H1 (cell line): Measurements from ENCODE around the gene ZBTB25. TPM values are rescaled to one million over a fixed set of nuclear protein-coding genes. Genes with fewer than 3 reads are reported as not detected.

ENCODE experiments used
- CTCF ChIA-PET: fragments of 300-600 bp; sonication (Branson Sonifier 250); formaldehyde crosslinking; loops from one replicate; lab custom pipeline; 2021; ENCODE audit not compliant: partially characterized antibody; lab: Charles Lee
- POLR2A ChIA-PET: fragments of 300-600 bp; sonication (Branson Sonifier 250); formaldehyde crosslinking; loops from one replicate; lab custom pipeline; 2021; ENCODE audit warnings: inconsistent platforms; ENCODE audit not compliant: partially characterized antibody; lab: Charles Lee
- DNase-seq, 2 experiments: peaks; one replicate each; pipeline versions ENCODE4 v3.0.0 to v3.0.0-alpha.2; 2010 to 2022; ENCODE audit warnings: low spot score in 2 of 2, low read depth in 1 of 2, mixed read lengths in 1 of 2
- FAIRE-seq: peaks from 2 replicates; lab custom pipeline; 2011; peaks lifted over from hg19 to GRCh38; lab: Jason Lieb, UNC
- H2AFZ ChIP-seq: 2 replicates; pipeline ENCODE4 v1.8.1; 2012; ENCODE audit warnings: low read length, inconsistent platforms
- H2AK5ac ChIP-seq: 2 replicates; pipeline ENCODE4 v1.6.1; 2013; ENCODE audit warnings: low read depth, low read length
- H2BK120ac ChIP-seq: replicated peaks from 2 replicates; pipeline ENCODE3; 2013; ENCODE audit warnings: low read depth, low read length, inconsistent platforms
- H2BK12ac ChIP-seq: 2 replicates; pipeline ENCODE4 v1.6.1; 2013; ENCODE audit warnings: low read depth, low read length
- H2BK15ac ChIP-seq: 2 replicates; pipeline ENCODE4 v1.6.1; 2013; ENCODE audit warnings: low read length
- H2BK20ac ChIP-seq: 2 replicates; pipeline ENCODE4 v1.6.1; 2013; ENCODE audit warnings: low read length
- H2BK5ac ChIP-seq: 2 replicates; pipeline ENCODE4 v1.6.1; 2013; ENCODE audit warnings: low read depth, low read length
- H3K14ac ChIP-seq: 2 replicates; pipeline ENCODE4 v1.6.1; 2013; ENCODE audit warnings: inconsistent platforms; ENCODE audit not compliant: insufficient read length
- H3K18ac ChIP-seq: 2 replicates; pipeline ENCODE4 v1.6.1; 2013; ENCODE audit warnings: low read length; ENCODE audit errors: extremely low read depth
- H3K23ac ChIP-seq: 2 replicates; pipeline ENCODE4 v1.6.1; 2013; ENCODE audit warnings: inconsistent platforms; ENCODE audit not compliant: insufficient read length
- H3K23me2 ChIP-seq: 2 replicates; pipeline ENCODE4 v1.6.1; 2013; ENCODE audit warnings: low read depth, low read length
- H3K27ac ChIP-seq: 2 replicates; pipeline ENCODE4 v1.6.1; 2011; ENCODE audit warnings: low read depth, low read length, inconsistent platforms
- H3K27me3 ChIP-seq, 4 experiments: replicated peaks in 1 of 4; 1 replicate in 1 of 4; 2 replicates in 3 of 4; pipeline versions ENCODE4 v1.6.1 to v1.8.1; 2011 to 2013; ENCODE audit warnings: low read length in 3 of 4, mild to moderate bottlenecking in 3 of 4, inconsistent platforms in 2 of 4, mixed read lengths in 2 of 4, moderate library complexity in 1 of 4; ENCODE audit not compliant: control insufficient read depth in 3 of 4, insufficient read depth in 3 of 4; ENCODE audit errors: extremely low read depth in 1 of 4
- H3K36me3 ChIP-seq, 4 experiments: 2 replicates each; pipeline versions ENCODE4 v1.6.1 to v1.8.1; 2011 to 2013; ENCODE audit warnings: mild to moderate bottlenecking in 4 of 4, low read length in 3 of 4, moderate library complexity in 2 of 4, control low read depth in 1 of 4, inconsistent platforms in 1 of 4; ENCODE audit not compliant: insufficient read depth in 4 of 4, control insufficient read depth in 2 of 4
- H3K4ac ChIP-seq: replicated peaks from 2 replicates; pipeline ENCODE3; 2013; ENCODE audit warnings: low read length, low read depth, mixed read lengths, inconsistent platforms; ENCODE audit not compliant: insufficient read length
- H3K4me1 ChIP-seq, 4 experiments: replicated peaks in 1 of 4; 1 replicate in 1 of 4; 2 replicates in 3 of 4; pipeline versions ENCODE4 v1.6.1 to v1.8.1; 2011 to 2013; ENCODE audit warnings: low read length in 3 of 4, inconsistent platforms in 2 of 4, mixed read lengths in 1 of 4; ENCODE audit not compliant: insufficient read depth in 4 of 4, control insufficient read depth in 3 of 4
- H3K4me2 ChIP-seq, 2 experiments: 2 replicates each; pipeline versions ENCODE4 v1.6.1 to v1.8.1; 2011 to 2013; ENCODE audit warnings: low read depth in 2 of 2, low read length in 2 of 2, control low read depth in 1 of 2, inconsistent platforms in 1 of 2, mild to moderate bottlenecking in 1 of 2; ENCODE audit not compliant: insufficient read depth in 1 of 2
- H3K4me3 ChIP-seq, 4 experiments: fragments of 200-600, 300-600 bp in 1 of 4; sonication (generic), shearing (Covaris generic), sonication (Bioruptor Twin) in 1 of 4; 2 replicates each; pipeline versions ENCODE4 v1.5.1 to v1.8.1; 2011 to 2016; ENCODE audit warnings: low read length in 4 of 4, low read depth in 3 of 4, control low read depth in 2 of 4, inconsistent platforms in 2 of 4, mild to moderate bottlenecking in 2 of 4, mixed read lengths in 1 of 4, moderate library complexity in 1 of 4; ENCODE audit not compliant: insufficient read depth in 2 of 4; ENCODE audit errors: extremely low read depth in 1 of 4
- H3K56ac ChIP-seq: replicated peaks from 2 replicates; pipeline ENCODE3; 2013; ENCODE audit warnings: low read depth, mild to moderate bottlenecking, mixed read lengths, low read length, inconsistent platforms; ENCODE audit not compliant: insufficient read length
- H3K79me1 ChIP-seq: 2 replicates; pipeline ENCODE4 v1.6.1; 2013; ENCODE audit warnings: low read depth, low read length, control low read depth
- H3K79me2 ChIP-seq, 2 experiments: 2 replicates each; pipeline versions ENCODE4 v1.6.1 to v1.8.1; 2012 to 2013; ENCODE audit warnings: low read length in 2 of 2, mild to moderate bottlenecking in 2 of 2, inconsistent platforms in 1 of 2; ENCODE audit not compliant: insufficient read depth in 2 of 2, control insufficient read depth in 1 of 2
- H3K9ac ChIP-seq, 4 experiments: replicated peaks in 1 of 4; 1 replicate in 1 of 4; 2 replicates in 3 of 4; pipeline versions ENCODE4 v1.6.1 to v1.8.1; 2011 to 2013; ENCODE audit warnings: low read depth in 3 of 4, low read length in 3 of 4, control low read depth in 2 of 4, mild to moderate bottlenecking in 2 of 4, moderate library complexity in 2 of 4, inconsistent platforms in 1 of 4; ENCODE audit errors: extremely low read depth in 1 of 4
- H3K9me3 ChIP-seq, 2 experiments: 2 replicates each; pipeline versions ENCODE4 v1.6.1 to v1.8.1; 2012 to 2013; ENCODE audit warnings: mild to moderate bottlenecking in 2 of 2, moderate library complexity in 2 of 2, control low read depth in 1 of 2, inconsistent platforms in 1 of 2, low read depth in 1 of 2, low read length in 1 of 2, mixed read lengths in 1 of 2; ENCODE audit not compliant: insufficient read depth in 2 of 2
- H4K20me1 ChIP-seq, 2 experiments: replicated peaks in 1 of 2; 2 replicates each; pipeline versions ENCODE3 to v1.8.1; 2011 to 2013; ENCODE audit warnings: inconsistent platforms in 2 of 2, low read length in 2 of 2, mild to moderate bottlenecking in 1 of 2; ENCODE audit not compliant: insufficient read depth in 2 of 2, control insufficient read depth in 1 of 2
- H4K5ac ChIP-seq: 2 replicates; pipeline ENCODE4 v1.6.1; 2013; ENCODE audit warnings: low read length, low read depth, mixed read lengths, inconsistent platforms; ENCODE audit not compliant: insufficient read length
- H4K8ac ChIP-seq: 2 replicates; pipeline ENCODE4 v1.8.0; 2013; ENCODE audit warnings: mild to moderate bottlenecking, moderate library complexity, low read length, inconsistent platforms; ENCODE audit not compliant: insufficient read depth; ENCODE audit errors: extremely low read depth
- H4K91ac ChIP-seq: replicated peaks from 2 replicates; pipeline ENCODE3; 2013; ENCODE audit warnings: low read length, mixed read lengths, inconsistent platforms; ENCODE audit not compliant: insufficient read length
- BRCA1 ChIP-seq: IDR thresholded peaks from 2 replicates; pipeline ENCODE4 v1.6.1; 2012; ENCODE audit warnings: low read depth, low read length, improper control_type of control experiment
- CBX8 ChIP-seq: fragments of 300-800, 300-1000 bp; sonication (generic); IDR thresholded peaks from 2 replicates; pipeline ENCODE4 v1.7.1; 2016; ENCODE audit warnings: low read depth, low read length, borderline replicate concordance
- CTCF ChIP-seq, 3 experiments: IDR thresholded peaks; 1 replicate in 2 of 3; 2 replicates in 1 of 3; pipeline versions ENCODE4 v1.5.1 to v1.6.1; 2011; ENCODE audit warnings: low read length in 3 of 3, mild to moderate bottlenecking in 3 of 3, inconsistent platforms in 2 of 3, low read depth in 1 of 3, moderate library complexity in 1 of 3; ENCODE audit not compliant: insufficient read depth in 1 of 3; ENCODE audit errors: control extremely low read depth in 1 of 3
- MAFK ChIP-seq: IDR thresholded peaks from 2 replicates; pipeline ENCODE4 v1.6.1; 2012; ENCODE audit warnings: low read depth, mild to moderate bottlenecking, improper control_type of control experiment, low read length
- NANOG ChIP-seq: IDR thresholded peaks from 2 replicates; pipeline ENCODE4 v1.6.1; 2011; ENCODE audit warnings: low read length, low read depth, mild to moderate bottlenecking, inconsistent platforms; ENCODE audit not compliant: insufficient read depth, poor library complexity, severe bottlenecking
- RXRA ChIP-seq: IDR thresholded peaks from 2 replicates; pipeline ENCODE4 v1.6.1; 2011; ENCODE audit warnings: low read depth, mild to moderate bottlenecking, low read length, moderate library complexity; ENCODE audit not compliant: insufficient read depth
- SP1 ChIP-seq: IDR thresholded peaks from 2 replicates; pipeline ENCODE4 v1.6.1; 2011; ENCODE audit warnings: low read depth, low read length
- TCF12 ChIP-seq: IDR thresholded peaks from 2 replicates; pipeline ENCODE4 v1.6.1; 2011; ENCODE audit warnings: low read depth, mild to moderate bottlenecking, low read length
- TEAD4 ChIP-seq: IDR thresholded peaks from 2 replicates; pipeline ENCODE4 v1.6.1; 2012; ENCODE audit warnings: low read depth, low read length, inconsistent platforms, mixed read lengths
- ZNF274 ChIP-seq: IDR thresholded peaks from 2 replicates; pipeline ENCODE4 v1.7.0; 2012; ENCODE audit warnings: low read length, borderline replicate concordance; ENCODE audit errors: extremely low read depth
- WGBS, 2 experiments: shearing (Covaris generic) in 1 of 2; methylation state at CpG; one replicate each; pipeline versions ENCODE4 v1.1.6 to v1.1.7; 2013 to 2015; ENCODE audit warnings: low lambda C conversion rate in 2 of 2, mixed read lengths in 2 of 2, inconsistent platforms in 1 of 2, low coverage in 1 of 2, missing lambda C conversion rate in 1 of 2; ENCODE audit not compliant: insufficient replicate concordance in 2 of 2, insufficient coverage in 1 of 2, insufficient read length in 1 of 2; ENCODE audit errors: extremely low coverage in 1 of 2, missing lambda C conversion rate in 1 of 2; 5-methylcytosine and 5-hydroxymethylcytosine counted together
- polyA plus RNA-seq, 7 experiments: library from polyadenylated mRNA; depleted of rRNA in 3 of 7; stranded (reverse) in 5 of 7; unstranded in 2 of 7; fragments of >200 nt in 5 of 7; fragments of 200-250 nt in 2 of 7; gene quantifications; 1 replicate in 5 of 7; 2 replicates in 1 of 7; 4 replicates in 1 of 7; pipeline versions ENCODE4 v1.2.1 to v1.2.3, GENCODE V29; 2011 to 2013; ENCODE audit warnings: missing spikeins in 2 of 7, mixed read lengths in 2 of 7
- total RNA-seq: library from RNA; stranded (reverse); fragmentation: NEBNext Ultra II Directional; extraction: Animal tissue kit (Norgen Biotek cat#: 25700); gene quantifications from 2 replicates; pipeline ENCODE4 v1.2.1, GENCODE V29; 2021

The ZBTB25 gene
- total and polyA plus RNA-seq, 2 of the 8 experiments (the other 6 are each of a cell fraction or from before 2014, with no cell fraction given): 5.4 to 11.4 TPM

GRCh38 chr14:64459405-64460136, 44.1 kb downstream of the ZBTB25 start:
- CTCF ChIA-PET: interaction anchor here (0.8 to 2.3 kb wide), 4 partner anchors 26 to 62 kb away, joined by 3 to 6 read pairs (median 4); no protein-coding TSS in a partner anchor
- Histone ChIP-seq H2BK5ac (no peak overlapping the region), H3K4me3 (no peak overlapping the region), H3K27ac (no peak overlapping the region), H2BK120ac (no peak overlapping the region), H3K27me3 (no peaks in the 10 kb centered on the region), H3K9ac (no peak overlapping the region), H3K4me1 (peaks cover 0 to 2% (median 1%) of the 10 kb centered on the region in 4 experiments; a peak in 4 of 7 replicates), H3K23ac (no peak overlapping the region), H2BK12ac (no peak overlapping the region), H4K20me1 (peaks cover 0 to 4% of the 10 kb centered on the region in 2 experiments), H3K79me1 (no peaks in the 10 kb centered on the region), H3K79me2 (no peaks in the 10 kb centered on the region), H4K8ac (no peak overlapping the region), H3K36me3 (peaks cover 11 to 43% (median 37%) of the 10 kb centered on the region in 4 experiments; a peak in 7 of 8 replicates), H3K4ac (no peak overlapping the region), H4K5ac (no peak overlapping the region), H3K56ac (no peak overlapping the region), H3K23me2 (peaks cover under 1% of the 10 kb centered on the region; the same call in 1 of the 2 replicates), H2BK20ac (no peak overlapping the region), H3K4me2 (no peak overlapping the region), H4K91ac (no peak overlapping the region), H2AFZ (no peak overlapping the region), H3K18ac (no peak overlapping the region), H2BK15ac (no peak overlapping the region), H2AK5ac (no peak overlapping the region), H3K9me3 (no peaks in the 10 kb centered on the region), H3K14ac (no peak overlapping the region)
- DNase-seq (no peak), FAIRE-seq (no peak)
- WGBS, 2 experiments: 90% methylated on average over 4 of the region's 4 CpGs; no CpG with 5 or more reads in 1 of the 2 experiments
- POLR2A ChIA-PET: interaction anchor here (1.0 to 1.8 kb wide), 3 partner anchors 10 to 45 kb away, joined by 3 to 5 read pairs (median 4); partner anchors contain the start of gene ZBTB1
- no peak for TF ChIP-seq NANOG
- TF ChIP-seq RXRA: no peak
- TF ChIP-seq TCF12: no peak
- TF ChIP-seq MAFK: no peak
- TF ChIP-seq CTCF (IDR thresholded peaks at IDR 0.05; ENCODE audit: control extremely low read depth in 1 of 3, insufficient read depth in 1 of 3, low read depth in 1 of 3, low read length in 3 of 3): no peak
- no peak for TF ChIP-seq TEAD4
- TF ChIP-seq BRCA1: no peak
- TF ChIP-seq SP1: no peak
- TF ChIP-seq CBX8: no peak
- TF ChIP-seq ZNF274: no peak
